HG03342 (cell line): ENCODE results near the gene XYLT1.

Source experiments
- ATAC-seq: cut with Tn5 transposase; IDR thresholded peaks from one replicate; pipeline ENCODE4 v1.9.1; 2021; ENCODE audit warnings: mild to moderate bottlenecking, moderate library complexity; ENCODE audit not compliant: unreplicated experiment

Gene XYLT1

GRCh38 chr16:17076092-17076754 is 394.5 kb downstream of the XYLT1 start:
- ATAC-seq, result no peak

DNA sequence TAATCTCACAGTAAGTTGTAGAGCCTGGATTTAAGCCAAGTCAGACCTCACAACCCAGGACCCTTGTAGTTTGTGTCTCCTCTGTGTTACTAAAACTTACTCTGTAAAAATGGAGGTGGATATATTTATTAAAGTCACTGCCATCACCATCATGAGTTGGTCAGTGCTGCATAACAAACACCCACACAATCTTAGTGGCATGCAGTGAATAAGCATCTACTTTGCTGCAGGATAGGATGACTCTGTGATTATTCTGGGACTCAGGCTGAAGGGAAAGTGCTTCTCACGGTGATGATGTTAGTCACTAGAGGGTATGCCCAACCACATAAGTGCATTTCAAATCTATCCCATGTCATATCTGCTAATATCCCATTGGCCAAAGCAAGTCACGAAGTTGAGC is 398.7 kb downstream of the XYLT1 start:
- ATAC-seq, result no peak

- ATAC-seq, result peak; percentile 81
Observed at GRCh38 chr16:17070882-17071592, 399.7 kb downstream of the XYLT1 start.

GRCh38 chr16:17069681-17070080 is 401.1 kb downstream of the XYLT1 start:
- ATAC-seq, result no peak

- peak; percentile 36 for ATAC-seq
Observed at GRCh38 chr16:17068524-17068923, 402.2 kb downstream of the XYLT1 start.

GRCh38 chr16:17067882-17068281 is 402.9 kb downstream of the XYLT1 start:
- no peak for ATAC-seq

GRCh38 chr16:17063201-17064139 is 407.3 kb downstream of the XYLT1 start:
- no peak for ATAC-seq

- ATAC-seq, result no peak
Observed at GRCh38 chr16:17062676-17063075, 408.1 kb downstream of the XYLT1 start.

- ATAC-seq, result no peak
Observed at GRCh38 chr16:17061326-17061725, 409.4 kb downstream of the XYLT1 start.

- ATAC-seq, result no peak
Observed at GRCh38 chr16:17058471-17058870, 412.3 kb downstream of the XYLT1 start.

- no peak for ATAC-seq
Observed at GRCh38 chr16:17056666-17057065, 414.1 kb downstream of the XYLT1 start.

GRCh38 chr16:17053536-17054160 is 417.1 kb downstream of the XYLT1 start:
- ATAC-seq, result no peak
